Stimulated activated CD8-positive, alpha-beta memory T cell treated with anti-CD3 and anti-CD28 coated beads, Interleukin-7, amount 100 ng/mL, for 4 hours (primary cell): Measurements from ENCODE around the gene BICC1.

Source experiments
- DNase-seq, 2 donors: peaks; one replicate each; pipeline ENCODE4 v3.0.0-alpha.2; 2020; ENCODE audit warnings: low read depth in 2 of 2

Gene BICC1

DNA sequence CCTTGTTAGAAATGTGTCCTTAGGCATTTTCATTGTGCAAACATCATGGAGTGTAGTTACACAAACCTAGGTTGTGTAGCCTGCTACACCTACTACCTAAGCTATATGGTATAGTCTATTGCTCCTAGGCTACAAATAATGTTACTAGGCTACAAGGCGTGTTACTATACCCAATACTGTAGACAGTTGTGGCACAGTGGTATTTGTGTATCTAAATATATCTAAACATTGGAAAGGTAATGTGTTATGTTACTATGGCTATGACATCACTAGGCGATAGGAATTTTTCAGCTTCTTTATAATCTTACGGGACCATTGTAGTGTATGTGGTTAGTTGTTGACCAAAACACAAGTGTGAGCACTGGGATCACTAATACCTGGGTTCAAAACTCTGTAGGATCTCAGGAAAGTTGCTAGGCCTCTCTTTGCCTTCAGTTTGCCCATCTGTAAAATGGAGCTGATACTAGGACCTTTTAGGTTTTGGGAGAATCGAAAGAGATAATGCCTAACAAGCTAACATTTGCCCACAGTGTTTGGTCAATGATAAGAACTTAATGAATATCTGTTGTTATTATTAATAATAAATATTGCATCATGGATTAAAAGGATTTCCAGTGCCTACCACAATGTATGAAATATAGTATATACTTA, 2.7 kb downstream of the BICC1 start:
- no peak for DNase-seq

DNA sequence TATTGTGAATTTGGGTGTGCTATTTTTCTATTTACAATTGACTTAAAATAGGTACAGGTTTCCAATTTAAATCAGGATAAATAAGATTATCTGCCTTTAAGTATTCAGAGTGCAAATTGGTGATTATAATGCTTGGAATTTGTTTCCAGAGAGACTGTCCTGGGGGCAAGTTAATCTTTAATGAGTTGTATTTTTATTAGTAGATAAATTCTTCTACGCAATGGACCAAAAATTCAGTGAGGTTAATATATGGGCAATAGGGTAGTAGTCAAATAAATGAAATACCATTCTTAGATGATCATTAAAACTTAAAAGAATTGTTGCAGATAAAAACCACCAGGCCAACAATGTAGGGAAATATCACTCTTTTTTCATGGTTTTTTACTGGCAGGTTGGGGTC, 3.4 kb downstream of the BICC1 start:
- DNase-seq: no peak

DNA sequence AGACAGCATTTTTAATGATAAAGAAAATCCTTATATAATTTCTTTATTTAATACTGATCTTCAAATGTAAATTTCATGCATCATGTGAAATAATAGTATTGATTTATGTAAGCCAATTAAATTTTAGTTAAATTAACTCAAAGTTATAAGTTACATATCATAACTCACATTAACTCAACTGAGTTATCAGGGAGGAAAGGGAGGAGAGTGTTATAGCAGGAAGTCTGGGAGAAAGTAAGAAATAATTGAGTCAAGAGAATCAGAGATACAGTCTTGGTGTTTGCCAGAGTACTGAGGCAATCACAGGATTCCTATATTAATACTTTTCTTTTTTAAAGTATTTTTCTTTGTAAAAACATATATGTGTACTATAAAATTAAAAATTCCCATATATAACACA, 4.0 kb downstream of the BICC1 start:
- no peak for DNase-seq

DNA sequence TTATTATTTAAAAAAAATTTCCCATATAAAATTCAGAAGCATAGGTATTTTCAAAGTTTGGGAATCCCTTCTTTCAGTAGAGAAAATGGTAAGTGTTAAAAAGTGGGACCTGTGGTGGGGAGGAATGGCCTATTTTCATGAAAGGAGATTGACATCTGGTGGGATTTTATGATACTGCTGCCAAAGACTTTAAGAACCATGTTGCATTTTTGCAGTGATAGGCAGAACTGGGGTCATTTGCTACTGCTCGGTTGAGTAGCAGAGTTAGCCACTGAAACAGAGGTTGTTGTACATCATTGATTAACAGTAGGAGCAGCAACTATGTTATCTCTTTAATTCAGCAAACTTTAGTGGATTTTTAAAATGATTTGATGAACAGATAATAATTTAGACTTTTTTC, 4.4 kb downstream of the BICC1 start:
- no peak for DNase-seq

DNA sequence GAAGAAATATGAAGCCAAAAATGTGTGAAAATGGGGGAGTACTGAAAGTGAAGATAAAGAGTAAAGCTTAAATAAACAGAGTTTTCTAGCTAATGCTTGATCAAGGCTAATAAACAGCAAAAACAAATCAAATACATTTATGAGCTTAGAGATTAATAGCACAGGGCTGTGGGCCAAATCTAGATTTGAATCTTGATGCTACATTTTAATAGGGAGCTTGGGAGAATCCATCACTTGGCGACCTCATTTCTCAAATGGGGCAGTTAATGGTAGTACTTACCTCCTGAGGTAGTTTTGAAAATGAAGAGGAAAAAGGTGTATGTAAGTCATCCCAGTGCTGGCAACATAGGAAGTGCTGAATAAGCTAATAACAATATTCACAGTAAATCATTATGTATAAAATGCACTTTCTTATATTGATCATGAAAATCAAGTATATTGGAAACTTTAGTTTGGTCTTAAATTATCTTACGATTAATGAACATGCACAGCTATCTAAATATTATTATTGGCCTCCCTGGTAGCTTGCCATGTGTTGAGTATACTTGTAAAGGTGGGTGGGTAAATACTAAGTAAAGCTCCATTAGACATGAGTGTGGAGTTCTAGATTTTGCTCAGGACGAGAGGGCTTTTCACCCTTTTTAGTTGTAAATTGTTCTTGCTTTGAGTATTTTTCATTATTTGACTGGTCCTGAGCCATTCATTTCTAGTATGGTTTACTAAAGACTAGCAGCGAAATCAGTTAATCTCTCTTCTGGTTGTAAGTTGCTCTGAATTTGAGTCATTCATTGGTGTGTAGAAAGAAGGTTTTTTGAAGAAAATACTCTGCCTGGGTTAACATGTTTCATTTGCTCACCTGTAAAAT, 5.1 kb downstream of the BICC1 start:
- DNase-seq: no peak

DNA sequence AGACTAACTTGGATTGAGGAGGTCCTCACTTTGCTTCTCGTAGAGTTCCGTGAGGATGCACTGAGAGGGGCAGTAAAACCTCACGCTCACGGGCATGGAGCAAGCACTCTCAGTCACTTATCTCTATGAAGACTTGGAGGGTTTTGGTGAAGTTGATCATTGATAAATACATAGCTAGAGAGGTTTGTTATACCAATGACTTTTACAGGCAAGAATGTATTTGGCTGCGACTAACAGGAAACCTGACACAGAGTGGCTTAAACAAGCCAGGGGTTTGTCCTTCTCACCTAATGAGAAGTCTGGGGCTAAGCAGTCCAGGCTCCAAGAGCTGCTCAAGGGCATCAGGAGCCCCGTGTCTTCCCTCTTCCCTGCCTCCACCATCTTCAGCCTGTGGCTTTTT, 6.1 kb downstream of the BICC1 start:
- no peak for DNase-seq

DNA sequence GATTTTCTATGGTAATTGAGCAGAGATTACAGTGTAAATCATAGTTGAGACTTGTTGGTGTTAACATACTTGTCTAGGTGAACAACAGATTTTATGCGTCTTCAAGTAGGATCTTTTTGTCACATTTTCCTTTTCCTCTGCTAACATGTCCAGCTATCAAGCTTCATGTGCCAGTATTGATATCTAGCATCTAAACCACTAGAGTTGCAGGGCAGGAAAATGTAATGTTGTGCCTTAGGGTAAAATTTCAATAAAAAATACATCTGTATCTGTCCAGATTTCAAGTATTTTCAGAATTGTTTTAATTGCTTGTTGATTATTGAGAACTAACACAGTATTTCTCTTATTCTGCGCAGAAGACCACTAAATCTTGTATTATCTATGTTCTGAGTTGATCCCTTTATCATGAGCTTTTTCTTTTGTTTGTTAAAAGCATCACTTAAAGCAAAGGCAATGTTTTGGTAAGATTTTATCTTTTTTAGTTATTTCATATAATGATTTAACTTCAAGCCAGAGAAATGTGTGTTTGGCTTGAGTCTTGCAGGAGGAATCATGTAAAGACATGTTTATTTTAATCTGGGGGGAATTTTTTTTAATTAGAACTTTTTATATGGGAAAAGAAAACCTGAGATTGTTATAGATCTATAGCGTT, 16.5 kb downstream of the BICC1 start:
- no peak for DNase-seq

DNA sequence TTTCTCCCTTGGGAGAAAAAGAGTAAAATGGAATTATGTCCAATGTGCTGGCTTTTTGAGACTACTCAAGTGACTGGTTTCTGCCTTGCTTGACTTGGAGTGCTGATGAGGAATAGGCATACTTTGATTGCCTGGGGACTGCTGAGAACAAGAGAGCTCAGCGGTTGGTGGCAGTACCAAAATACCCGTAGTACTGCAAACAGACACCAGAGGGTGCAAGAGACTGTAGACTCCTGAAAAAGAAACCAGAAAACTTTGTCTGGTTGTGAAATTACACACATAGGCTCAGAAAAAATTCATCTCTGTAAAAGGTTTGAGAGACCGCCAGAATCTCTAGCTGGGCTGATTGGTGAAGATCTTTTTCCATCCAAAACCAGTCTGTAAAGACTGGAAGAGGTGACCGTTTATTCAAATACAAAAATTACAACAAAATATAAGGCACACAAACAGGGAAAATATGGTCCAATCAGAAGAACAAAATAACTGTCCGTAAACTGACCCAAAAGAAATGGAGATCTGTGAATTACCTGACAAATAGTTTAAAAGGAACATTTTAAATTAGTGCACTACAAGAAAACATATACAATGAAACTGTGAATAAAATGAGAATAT, 18.5 kb downstream of the BICC1 start:
- peak in 1 of 2 donors; percentile 8 for DNase-seq

DNA sequence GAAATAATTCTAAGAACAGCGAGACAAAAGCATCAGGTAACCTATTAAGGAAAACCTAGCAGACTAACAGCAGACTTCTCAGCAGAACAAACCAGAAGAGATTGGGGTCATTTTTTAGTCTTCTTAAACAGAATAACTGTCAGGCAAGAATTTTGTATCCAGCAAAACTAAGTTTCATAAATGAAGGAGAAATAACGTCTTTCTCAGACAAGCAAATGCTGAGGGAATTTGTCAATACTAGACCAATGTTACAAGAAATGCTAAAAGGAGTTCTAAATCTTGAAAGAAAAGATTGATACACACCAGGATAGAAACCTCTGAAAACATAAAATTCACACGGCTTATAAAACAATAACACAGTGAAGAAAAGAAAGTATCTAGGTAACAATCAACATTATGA, 22.6 kb downstream of the BICC1 start:
- DNase-seq: no peak

DNA sequence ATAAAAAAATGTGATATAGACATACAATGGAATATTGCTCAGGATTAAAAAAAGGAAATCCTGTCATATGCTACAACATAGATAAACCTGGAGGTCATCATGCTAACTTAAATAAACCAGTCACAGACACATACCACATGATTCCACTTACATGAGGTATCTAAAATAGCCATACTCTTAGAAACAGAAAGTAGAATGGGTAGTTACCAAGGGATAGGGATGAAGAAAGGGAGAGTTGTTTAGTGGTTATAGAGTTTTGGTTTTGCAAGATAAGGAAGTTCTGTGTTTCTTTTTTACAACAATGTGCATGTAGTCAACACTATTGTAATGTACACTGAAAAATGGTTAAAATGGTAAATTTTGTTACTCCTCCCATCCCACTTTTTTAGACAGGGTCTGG, 30.5 kb downstream of the BICC1 start:
- DNase-seq: no peak

DNA sequence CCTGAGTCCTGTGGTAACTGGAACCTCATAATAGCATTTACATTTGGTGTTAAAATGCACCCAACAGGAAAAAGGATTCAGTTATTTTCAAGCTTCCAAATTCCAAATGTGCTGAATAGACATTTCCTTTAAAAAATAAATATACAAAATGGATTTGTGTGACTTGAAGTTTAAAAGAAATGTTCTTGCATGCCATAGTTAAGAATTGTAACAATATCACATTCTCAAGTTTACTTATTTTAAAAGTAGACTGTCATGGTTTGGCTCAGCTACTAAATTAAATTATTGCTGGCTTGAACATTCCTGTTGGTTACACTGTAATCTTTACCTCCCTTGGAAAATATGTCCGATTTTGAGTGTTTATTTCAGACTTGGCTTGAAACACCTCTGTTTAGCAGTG, 31.5 kb downstream of the BICC1 start:
- no peak for DNase-seq

DNA sequence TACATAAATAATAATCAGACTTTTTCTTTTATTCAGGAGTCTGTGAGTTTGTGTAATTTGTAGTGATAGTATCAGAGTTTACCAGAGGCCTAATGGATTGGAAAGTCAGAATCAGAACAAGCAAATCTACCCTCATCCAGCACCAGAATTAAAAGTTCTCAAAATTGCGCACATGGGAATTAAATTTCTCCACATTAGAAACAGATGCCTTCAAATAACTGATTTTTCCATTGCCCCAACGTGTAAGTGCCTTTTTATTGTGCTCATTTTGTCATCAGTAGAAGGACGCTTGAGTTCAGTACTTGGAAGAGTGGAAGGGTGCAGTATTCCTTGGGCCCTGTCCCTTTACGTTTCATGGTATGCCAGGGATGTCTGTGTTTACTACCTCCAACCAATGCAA, 32.8 kb downstream of the BICC1 start:
- DNase-seq: no peak

DNA sequence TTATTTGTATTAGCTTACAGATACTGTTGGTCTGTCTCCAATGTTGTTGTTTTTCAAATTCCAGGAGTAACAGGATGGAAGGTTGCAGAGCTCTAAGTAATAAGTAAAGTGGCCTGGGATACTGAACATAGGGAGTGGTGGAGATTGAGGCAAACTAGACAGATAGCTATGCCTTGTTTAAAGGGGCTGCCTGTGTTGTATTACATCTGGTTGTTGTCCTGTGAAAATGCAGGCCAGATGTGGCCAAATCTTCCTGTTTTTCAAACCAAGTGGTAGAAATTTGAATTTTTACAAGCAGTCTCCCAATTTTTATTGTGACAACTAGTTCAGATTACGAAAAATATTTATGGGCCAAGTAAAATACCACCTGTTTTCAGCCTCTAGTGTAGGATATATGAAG, 33.5 kb downstream of the BICC1 start:
- no peak for DNase-seq

DNA sequence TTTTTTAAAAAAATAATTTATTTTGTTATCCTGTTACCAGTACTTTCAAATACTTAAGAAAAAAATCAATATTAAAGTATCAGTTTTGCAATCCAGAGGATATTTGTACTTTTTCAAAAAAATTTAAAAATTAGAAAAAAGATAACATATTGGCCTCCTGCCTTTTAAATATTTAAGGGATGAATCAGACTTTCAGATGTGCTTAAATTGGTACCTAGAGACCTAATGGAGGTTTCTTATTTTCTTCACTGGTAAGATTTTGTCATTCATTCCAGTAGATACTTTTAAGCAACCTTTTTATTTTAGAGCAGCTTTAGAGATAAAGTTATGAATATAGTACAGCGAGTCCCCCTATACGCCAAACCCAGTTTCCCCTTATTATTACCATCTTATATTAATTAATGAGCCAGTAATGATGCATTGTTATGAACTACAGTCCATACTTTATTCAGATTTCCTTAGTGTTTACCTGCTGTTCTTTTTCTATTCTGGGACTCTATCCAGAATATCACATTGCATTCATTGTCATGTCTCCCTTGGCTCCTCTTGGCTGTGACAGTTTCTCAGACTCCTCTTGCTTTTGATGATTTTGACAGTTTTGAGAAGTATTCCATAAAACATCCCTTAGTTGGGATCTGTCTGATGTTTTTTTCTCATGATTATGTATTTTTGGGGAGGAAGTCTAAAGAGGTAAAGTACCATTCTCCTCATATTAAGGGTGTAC, 34.2 kb downstream of the BICC1 start:
- DNase-seq: no peak

DNA sequence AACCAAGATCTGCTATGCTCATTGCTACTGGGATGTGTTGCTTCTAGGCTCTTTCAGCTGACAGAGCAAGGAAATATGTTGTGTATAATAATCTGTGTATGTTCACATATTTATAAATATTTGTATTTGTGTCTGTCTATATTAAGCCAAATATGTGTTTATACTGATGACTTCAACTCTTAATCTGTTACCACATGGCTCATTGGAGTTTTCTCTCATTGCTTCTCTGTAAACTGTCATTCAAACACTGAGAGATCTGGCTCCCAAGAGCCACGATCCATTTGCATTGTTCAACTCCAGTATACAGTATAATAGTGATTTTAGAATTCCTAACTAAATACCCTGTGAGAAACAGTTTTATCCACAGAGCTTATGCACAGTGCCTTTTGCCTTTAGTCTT, 35.3 kb downstream of the BICC1 start:
- DNase-seq: no peak

DNA sequence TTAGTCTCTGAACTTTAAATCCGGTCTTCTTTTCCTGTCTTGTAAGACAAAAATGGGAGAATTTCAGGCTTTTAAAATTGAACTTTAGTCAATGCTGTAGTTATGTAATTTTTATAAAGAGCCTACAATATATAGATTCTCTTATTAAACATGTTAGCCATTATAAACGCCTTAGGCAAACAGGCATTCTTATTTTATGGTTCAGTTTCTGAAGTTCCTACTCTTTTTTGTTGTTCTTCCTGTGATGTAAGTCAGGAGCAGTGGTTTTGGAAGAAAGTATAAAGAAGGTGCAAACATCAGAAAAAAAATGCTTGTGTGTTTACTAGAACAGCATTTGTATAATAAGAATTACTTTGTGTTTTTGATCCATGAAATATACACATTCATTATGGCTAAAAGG, 41.6 kb downstream of the BICC1 start:
- DNase-seq: no peak

DNA sequence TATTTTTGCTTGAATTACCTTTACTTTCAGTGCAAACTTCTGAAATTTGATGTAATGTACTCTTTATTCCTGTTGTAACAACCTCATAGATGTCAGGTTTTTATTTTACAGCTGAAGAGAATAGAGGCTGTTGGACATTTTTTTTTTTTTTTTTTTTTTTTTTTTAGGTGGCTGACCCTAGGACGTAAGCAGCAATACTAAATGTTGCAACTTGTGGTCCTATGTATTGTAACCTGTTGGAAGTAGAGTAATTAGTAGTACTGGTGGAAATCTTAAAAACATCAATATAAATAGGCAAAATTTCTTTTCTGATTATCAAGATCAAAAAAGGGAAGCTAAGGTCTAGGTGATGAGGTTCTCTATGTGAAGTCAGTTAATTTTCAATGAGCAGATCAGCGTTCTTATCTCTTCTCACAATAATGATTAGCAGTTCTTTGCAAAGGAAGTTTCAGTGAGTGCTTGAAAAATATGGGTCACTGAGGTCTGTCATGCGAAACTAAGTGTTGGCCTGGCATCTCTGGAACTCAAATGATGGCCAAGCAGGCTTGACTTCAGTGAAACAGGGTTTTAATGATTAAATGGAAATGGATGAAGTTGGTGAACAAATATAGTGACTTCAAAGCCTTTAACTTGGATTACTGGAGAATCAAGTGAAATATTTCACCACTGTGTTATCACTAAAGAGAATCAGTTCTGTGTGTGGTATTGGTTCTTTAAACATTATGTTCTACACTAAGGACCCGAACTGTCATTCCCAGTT, 42.7 kb downstream of the BICC1 start:
- DNase-seq: no peak

DNA sequence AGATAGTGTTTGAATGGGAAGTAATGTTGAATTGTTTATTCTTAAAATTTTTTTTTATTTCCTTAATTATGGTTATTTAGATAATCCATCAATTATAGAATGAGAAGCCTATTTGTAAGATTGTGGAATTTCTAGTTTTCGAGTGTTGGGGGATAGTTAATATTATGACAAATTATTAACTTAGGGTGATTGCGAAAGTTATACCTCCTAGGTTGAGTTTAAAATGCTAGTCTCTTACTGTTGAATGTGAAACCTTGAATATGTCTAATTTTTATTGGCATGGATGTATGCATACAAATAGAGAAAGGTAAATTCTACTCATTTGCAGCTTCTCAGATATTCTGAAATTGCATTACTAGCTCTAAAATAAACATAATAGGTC, 43.2 kb downstream of the BICC1 start:
- no peak for DNase-seq

DNA sequence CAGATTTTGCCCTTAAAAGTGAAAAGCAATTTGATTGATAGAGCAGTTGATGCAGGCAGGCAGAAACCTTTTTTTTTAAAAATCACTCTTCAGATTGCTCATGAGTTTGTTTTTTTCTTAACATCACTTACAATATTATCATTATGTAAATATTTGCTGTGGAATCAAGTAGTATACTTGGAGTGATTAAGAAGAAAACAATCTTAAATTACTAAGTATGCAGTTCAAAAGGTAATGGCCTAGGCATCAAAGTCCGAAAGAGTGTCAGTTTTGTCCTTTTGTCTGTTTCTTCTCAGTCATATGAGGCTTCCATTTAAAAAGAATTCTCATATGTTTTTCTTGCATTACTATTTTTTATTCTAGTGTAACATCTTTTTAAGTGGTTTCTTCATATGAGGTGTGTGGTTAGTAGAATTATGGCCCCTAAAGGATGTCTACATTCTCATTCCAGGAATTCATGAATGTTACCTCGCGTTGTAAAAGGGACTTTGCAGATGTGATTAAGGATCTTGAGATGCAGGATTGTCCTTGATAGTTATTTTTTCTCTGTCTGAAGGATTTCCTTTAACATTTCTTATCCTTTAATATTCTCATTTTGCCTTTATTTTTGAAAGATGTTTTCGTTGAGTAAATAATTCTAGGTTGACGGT, 44.0 kb downstream of the BICC1 start:
- DNase-seq: no peak

DNA sequence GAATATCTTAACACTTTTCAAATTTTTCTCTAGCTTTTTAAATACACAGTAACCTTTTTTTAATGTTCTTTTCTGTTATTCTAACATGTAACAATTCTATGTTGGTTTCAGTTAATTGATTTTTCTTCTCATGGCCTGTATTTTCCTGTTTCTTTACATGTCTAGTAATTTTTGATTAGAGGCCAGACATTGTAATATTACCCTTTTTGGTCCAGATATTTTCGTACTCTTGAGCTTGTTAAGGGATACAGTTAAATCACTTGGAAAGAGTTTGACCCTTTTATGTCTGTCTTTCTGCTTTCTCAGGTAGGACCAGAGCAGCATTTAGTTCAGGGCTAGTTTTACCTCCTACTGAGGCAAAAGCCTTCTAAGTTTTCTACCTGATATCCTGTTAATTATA, 45.0 kb downstream of the BICC1 start:
- no peak for DNase-seq

DNA sequence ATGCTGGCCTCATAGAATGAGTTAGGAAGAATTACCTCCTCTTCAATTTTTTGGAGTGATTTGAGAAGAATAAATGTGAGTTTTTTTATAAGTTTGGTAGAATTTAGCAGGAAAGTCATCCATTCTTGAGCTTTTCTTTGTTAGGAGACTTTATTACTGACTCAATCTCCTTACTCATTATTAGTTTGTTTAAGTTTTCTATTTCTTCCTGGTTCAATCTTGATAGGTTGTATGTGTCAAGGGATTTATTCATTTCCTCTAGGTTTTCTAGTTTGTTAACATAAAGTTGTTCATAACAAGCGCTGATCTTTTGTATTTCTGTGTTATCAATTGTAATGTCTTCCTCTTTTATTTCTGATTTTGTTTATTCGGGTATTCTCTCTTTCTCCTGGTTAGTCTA, 47.4 kb downstream of the BICC1 start:
- no peak for DNase-seq
